Measurements from ENCODE around the gene PIP5K1A.
"Not testable (repeated sequence)": the region's sequence is repeated elsewhere in the genome, so short reads cannot be mapped to it uniquely, and the experiment has no call there.

DNA sequence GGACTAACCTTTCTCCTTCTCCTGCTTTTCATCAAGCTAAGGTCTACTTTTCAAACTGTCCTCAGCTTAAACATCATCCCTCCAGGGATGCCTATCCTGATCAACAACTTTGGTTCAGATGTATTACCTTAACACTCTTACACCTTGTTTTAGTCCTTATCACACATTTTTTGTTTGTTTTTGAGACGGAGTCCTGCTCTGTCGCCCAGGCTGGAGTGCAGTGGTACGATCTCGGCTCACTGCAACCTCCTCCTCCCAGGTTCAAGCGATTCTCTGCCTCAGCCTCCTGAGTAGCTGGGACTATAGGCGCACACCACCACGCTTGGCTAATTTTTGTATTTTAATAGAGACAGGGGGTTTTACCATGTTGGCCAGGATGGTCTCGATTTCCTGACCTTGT lies 9.7 kb upstream of the PIP5K1A start:
- TF ChIP-seq, protein P1, sequence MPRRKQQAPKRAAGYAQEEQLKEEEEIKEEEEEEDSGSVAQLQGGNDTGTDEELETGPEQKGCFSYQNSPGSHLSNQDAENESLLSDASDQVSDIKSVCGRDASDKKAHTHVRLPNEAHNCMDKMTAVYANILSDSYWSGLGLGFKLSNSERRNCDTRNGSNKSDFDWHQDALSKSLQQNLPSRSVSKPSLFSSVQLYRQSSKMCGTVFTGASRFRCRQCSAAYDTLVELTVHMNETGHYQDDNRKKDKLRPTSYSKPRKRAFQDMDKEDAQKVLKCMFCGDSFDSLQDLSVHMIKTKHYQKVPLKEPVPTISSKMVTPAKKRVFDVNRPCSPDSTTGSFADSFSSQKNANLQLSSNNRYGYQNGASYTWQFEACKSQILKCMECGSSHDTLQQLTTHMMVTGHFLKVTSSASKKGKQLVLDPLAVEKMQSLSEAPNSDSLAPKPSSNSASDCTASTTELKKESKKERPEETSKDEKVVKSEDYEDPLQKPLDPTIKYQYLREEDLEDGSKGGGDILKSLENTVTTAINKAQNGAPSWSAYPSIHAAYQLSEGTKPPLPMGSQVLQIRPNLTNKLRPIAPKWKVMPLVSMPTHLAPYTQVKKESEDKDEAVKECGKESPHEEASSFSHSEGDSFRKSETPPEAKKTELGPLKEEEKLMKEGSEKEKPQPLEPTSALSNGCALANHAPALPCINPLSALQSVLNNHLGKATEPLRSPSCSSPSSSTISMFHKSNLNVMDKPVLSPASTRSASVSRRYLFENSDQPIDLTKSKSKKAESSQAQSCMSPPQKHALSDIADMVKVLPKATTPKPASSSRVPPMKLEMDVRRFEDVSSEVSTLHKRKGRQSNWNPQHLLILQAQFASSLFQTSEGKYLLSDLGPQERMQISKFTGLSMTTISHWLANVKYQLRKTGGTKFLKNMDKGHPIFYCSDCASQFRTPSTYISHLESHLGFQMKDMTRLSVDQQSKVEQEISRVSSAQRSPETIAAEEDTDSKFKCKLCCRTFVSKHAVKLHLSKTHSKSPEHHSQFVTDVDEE (CRISPR knock-in tag; IDR thresholded peaks at IDR 0.05) = not testable (repeated sequence)
- TF ChIP-seq RARB (CRISPR knock-in tag; IDR thresholded peaks at IDR 0.05); ZNF565 (CRISPR knock-in tag; conservative IDR thresholded peaks at IDR 0.05; ENCODE audit: low read depth); ESRRG (CRISPR knock-in tag; IDR thresholded peaks at IDR 0.05); ZFP3 (CRISPR knock-in tag; IDR thresholded peaks at IDR 0.05): not testable (repeated sequence)
